Measurements from ENCODE around the gene DYRK1A. TPM values are rescaled to one million over a fixed set of nuclear protein-coding genes. Genes with fewer than 3 reads are reported as not detected.
A peak's percentile ranks its signal among the peaks of the same experiment; 100 is the strongest.
"Not testable (repeated sequence)": the region's sequence is repeated elsewhere in the genome, so short reads cannot be mapped to it uniquely, and the experiment has no call there.

DYRK1A gene
- total RNA-seq, 2 donors from 2014 or later, result 55.6 to 59.9 TPM

DNA sequence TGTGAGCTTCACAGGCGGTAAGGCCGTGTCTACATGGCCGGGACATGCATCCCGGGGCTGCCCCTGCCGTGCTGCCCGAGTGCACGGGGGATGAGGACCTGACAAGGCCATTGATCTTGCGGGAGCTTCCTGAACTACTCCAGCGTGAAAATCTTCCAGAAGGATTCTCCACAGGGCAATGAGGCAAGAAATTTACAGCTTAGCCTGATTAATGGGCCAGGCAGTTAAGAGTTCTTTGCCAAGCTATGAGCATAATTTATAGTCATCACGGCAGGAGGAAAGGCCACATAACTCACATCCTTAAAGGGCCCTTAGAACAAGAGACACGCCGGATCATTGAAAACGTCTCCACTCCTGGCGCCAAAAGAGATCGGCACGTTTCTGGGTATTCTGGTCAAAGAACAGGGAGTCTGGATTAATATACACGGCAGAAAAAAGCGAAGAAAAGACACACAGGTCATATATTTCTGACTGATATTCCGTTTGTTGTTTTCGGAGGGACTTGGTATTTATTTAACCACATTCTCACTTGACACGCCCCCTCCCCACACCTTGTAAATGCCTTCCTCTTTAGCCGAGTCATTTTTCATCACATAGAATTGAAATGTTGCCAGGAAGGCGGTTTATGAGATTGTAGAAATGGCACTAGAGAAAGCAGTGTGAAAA is 180.5 kb downstream of the DYRK1A start:
- Mint-ChIP-seq H3K9me3 (peaks cover 10% of the 10 kb centered on the region), H3K4me1 (no peaks in the 10 kb centered on the region), H3K36me3 (ENCODE audit: low read depth) (no peaks in the 10 kb centered on the region), H3K27me3 (peaks cover 22% of the 10 kb centered on the region), H3K4me3 (no peak overlapping the region), H3K27ac (no peak overlapping the region)
- no peak for ATAC-seq (replicated peaks)

DNA sequence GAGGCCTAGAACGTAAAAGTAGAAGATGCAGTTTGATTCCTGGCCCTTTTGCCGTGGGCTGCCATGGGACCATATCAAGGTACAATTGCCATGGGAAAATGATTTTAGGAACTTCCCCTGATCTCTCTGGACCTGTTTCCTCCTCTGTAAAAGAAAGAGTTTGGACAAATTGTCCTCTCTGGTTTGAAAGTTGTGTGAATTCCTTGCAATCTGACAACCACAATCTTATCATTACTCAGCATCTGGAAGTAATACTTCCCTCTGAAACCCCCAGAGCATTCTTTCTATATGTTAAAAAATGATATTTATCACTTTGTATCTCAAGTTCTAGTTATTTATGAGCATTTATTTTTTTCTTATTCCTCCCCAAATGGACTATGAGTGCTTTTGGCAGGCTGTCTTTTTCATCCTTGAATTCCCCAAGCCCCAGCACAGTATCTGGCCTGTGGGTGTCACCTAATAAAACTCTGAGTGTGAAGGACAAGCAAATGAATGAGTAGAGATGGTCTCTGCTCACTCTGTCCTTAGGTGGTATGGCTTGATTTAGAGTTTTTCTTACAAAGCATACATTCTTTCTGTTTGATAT is 181.1 kb downstream of the DYRK1A start:
- no peak for ATAC-seq (replicated peaks)
- H3K36me3 Mint-ChIP-seq (ENCODE audit: low read depth), result no peaks in the 10 kb centered on the region
- no peak overlapping the region for H3K27ac Mint-ChIP-seq
- peaks cover 4% of the 10 kb centered on the region for H3K9me3 Mint-ChIP-seq
- no peak overlapping the region for H3K4me3 Mint-ChIP-seq
- H3K4me1 Mint-ChIP-seq, result no peaks in the 10 kb centered on the region
- peaks cover 17% of the 10 kb centered on the region for H3K27me3 Mint-ChIP-seq

DNA sequence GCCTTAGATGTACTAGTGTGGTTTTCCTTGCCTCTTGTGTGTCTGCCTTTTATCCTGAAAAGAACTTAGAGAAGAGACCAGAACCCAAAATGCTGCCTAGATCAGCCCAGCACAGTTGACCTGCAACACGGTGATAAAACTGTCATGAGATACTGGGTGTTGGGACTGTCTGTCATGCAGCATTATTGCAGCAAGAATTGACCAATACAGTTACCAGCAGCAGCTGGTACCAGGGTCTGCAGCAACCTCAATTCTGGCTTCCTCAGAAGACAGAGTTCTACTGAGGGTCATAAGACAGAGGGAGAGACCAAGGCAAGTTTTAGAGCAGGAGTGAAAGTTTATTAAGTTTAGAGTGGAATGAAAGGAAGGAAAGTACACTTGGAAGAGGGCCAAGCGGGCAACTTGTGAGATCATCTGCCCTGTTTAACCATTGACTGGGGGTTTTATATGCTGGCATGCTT is 182.0 kb downstream of the DYRK1A start:
- Mint-ChIP-seq H3K27me3 (peaks cover 17% of the 10 kb centered on the region), H3K4me1 (no peaks in the 10 kb centered on the region), H3K4me3 (no peak overlapping the region)

DNA sequence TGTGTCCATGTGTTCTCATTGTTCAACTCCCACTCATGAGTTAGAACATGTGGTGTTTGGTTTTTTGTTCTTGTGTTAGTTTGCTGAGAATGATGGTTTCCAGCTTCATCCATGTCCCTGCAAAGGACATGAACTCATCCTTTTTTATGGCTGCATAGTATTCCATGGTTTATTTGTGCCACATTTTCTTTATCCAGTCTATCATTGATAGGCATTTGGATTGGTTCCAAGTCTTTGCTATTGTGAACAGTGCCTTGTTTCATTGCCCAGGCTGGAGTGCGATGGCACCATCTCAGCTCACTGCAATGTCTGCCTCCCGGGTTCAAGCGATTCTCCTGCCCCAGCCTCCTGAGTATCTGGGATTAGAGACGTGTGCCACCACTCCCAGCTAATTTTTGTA is 183.2 kb downstream of the DYRK1A start:
- not testable (repeated sequence) for H3K4me3 Mint-ChIP-seq; H3K27ac Mint-ChIP-seq; H3K4me1 Mint-ChIP-seq; H3K36me3 Mint-ChIP-seq (ENCODE audit: low read depth); ATAC-seq (replicated peaks); H3K9me3 Mint-ChIP-seq
- peaks cover 17% of the 10 kb centered on the region for H3K27me3 Mint-ChIP-seq

More for the DNA sequence above, 182.0 kb downstream of the DYRK1A start:
- ATAC-seq (replicated peaks), result no peak
- Mint-ChIP-seq H3K27ac (no peak overlapping the region), H3K36me3 (ENCODE audit: low read depth) (no peaks in the 10 kb centered on the region), H3K9me3 (no peaks in the 10 kb centered on the region)

DNA sequence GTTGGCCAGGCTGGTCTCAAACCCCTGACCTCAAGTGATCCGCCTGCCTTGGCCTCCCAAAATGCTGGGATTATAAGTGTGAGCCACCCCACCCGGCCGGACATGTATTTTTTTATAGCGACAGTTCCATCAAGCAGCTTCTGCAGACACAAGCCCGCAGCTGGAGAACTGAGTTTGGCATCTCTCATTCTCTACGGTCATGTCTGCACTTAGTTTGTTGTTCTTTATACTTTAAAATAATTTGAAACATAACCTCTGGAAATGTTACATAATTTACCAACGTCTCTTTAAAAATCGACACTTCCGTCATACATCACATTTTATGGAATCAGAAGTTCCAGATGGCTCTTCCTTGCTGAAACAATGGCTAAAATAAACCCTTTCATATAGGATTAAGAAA is 183.6 kb downstream of the DYRK1A start:
- Mint-ChIP-seq H3K4me3 (no peak overlapping the region), H3K27me3 (peaks cover 17% of the 10 kb centered on the region), H3K27ac (no peak overlapping the region), H3K36me3 (ENCODE audit: low read depth) (no peaks in the 10 kb centered on the region), H3K4me1 (no peaks in the 10 kb centered on the region), H3K9me3 (no peaks in the 10 kb centered on the region)
- ATAC-seq (replicated peaks), result no peak

DNA sequence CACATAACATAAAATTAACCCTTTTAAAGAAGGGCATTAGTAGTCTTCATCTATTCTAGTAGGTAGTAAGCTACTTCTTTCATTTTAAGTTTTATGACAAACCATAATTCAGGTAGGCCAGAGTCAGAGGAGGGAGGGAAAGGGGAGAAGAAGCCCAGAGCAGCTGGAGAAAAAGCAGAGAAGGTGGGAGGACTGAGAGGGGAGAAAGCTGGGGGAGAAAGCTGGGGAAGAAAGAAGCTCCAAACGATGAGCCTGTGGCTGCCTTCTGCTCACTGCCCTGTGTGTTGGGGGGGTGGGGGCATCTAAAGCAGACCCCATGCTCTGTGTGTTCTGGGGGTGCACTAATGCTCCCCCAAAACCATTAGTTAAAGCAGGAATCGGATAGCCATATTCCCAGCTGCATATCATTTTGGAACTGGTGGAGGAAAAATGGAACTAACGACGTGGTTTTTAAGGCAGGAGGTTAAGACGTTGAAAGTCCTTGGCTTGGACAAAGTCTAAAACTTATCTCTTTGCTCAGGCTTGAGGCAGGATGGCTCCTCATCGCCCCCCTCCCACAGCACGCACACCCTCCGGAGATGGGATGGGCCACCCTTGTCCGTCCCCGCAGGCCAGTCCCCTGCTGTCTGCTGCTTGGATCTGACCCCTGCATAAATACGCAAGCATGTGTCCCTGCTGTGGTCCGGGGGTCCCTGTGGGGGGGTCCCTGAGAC is 184.2 kb downstream of the DYRK1A start:
- Mint-ChIP-seq H3K4me1 (no peaks in the 10 kb centered on the region), H3K9me3 (no peaks in the 10 kb centered on the region), H3K27ac (no peak overlapping the region), H3K4me3 (no peak overlapping the region), H3K27me3 (peaks cover 19% of the 10 kb centered on the region), H3K36me3 (ENCODE audit: low read depth) (no peaks in the 10 kb centered on the region)
- no peak for ATAC-seq (replicated peaks)

DNA sequence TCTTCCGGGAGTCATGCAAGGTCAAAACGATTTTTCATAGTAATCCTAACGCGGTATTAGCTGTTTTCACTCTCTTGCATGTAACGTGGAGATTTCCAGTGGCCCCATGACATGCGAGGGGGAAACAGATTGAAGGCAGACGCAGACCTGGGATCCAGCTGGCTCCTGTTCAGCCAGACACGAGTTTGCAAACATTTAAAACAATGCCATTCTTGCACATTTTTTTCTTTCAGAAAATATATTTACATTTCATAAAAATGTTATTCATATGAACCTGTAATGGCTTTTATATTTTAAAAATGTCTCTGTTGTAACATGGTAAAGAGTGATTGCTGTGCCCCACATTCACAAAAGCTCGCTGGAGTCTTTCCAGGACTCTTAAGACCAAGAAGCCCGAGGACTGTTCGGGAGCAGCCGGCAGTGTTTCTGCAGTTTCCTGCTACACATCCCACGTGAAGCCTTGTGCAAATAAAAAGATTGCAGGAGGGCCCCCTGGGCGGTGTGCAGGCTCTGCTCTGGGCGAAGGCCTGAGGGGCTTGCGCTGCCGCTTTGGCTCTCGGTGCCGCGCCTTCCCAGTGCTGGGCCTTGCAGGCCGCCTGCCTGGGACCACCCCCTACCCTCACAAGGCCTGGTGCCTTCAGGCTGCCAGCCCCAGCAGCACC is 184.9 kb downstream of the DYRK1A start:
- Mint-ChIP-seq H3K27me3 (peaks cover 18% of the 10 kb centered on the region), H3K4me3 (no peak overlapping the region), H3K4me1 (no peaks in the 10 kb centered on the region), H3K36me3 (ENCODE audit: low read depth) (no peaks in the 10 kb centered on the region), H3K27ac (no peak overlapping the region), H3K9me3 (no peaks in the 10 kb centered on the region)
- no peak for ATAC-seq (replicated peaks)

DNA sequence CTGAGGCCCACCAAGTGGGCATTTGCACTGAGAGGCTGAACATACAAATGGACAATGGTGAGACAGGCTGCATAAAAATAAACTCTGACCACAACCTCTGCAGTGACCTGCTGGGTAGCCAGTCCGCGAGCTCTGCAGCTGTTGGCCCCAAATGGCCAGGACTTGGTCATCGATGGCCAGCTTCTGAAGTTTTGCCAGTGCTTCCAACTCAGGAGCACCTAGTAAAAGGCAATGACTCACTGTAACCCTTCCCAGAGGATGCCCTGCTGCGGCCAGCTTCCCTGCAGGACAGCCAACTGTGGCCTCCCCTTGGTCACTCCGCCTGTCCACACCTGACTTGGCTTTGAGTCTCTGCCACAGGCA is 185.4 kb downstream of the DYRK1A start:
- H3K27ac Mint-ChIP-seq, result no peak overlapping the region
- no peaks in the 10 kb centered on the region for H3K4me1 Mint-ChIP-seq
- no peaks in the 10 kb centered on the region for H3K9me3 Mint-ChIP-seq
- H3K36me3 Mint-ChIP-seq (ENCODE audit: low read depth), result no peaks in the 10 kb centered on the region
- H3K4me3 Mint-ChIP-seq, result no peak overlapping the region
- peaks cover 13% of the 10 kb centered on the region for H3K27me3 Mint-ChIP-seq
- ATAC-seq (replicated peaks), result no peak

DNA sequence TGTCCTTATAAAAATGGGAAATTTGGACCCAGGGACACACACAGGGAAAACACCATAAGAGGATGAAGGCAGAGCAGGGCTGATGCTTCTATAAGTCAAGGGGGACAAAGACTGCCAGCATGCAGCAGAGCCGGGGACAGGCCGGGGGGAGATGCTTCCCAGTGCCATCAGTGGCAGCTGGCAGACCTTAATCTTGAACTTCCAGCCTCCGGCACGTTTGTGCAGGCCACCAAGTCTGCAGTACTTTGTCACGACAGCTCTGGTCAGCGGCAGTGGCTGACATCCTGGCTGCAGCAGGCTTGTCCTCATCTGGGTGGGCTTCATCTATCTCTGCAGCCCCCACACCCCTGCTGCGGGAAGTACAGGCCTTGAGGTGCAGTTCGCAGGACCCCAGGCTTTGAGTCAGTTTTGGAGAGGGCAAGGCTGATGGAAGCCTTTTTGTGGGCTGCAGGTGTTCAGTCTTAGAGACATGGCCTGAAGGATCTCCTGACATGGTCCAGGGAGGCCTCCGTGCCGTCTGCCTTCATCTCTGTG is 186.0 kb downstream of the DYRK1A start:
- ATAC-seq (replicated peaks), result no peak

DNA sequence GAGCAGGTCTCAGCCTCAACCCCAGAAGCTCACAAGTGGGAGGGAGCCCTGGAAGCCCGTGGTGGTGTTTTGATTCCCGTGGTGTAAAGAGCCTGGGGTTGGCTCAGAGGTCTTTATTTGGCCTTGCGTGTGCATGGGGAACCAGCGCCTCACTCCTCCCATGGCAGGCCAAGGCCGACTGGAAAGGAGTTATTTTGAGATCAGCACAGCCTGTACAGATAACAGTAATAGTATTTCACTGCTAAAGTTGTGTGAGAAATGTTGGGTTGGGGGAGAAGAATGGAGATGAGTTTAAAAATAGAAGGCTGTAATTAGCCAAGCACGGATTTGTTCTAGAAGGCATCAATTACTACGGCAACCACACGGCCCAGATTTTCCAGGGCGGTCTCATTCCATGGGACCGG is 186.5 kb downstream of the DYRK1A start:
- Mint-ChIP-seq H3K36me3 (ENCODE audit: low read depth) (no peaks in the 10 kb centered on the region), H3K4me3 (no peak overlapping the region), H3K27me3 (peaks cover 7% of the 10 kb centered on the region), H3K9me3 (no peaks in the 10 kb centered on the region), H3K27ac (no peak overlapping the region), H3K4me1 (no peaks in the 10 kb centered on the region)
- ATAC-seq (replicated peaks), result no peak

More for the DNA sequence above, 186.0 kb downstream of the DYRK1A start:
- peaks cover 7% of the 10 kb centered on the region for H3K27me3 Mint-ChIP-seq
- no peaks in the 10 kb centered on the region for H3K36me3 Mint-ChIP-seq (ENCODE audit: low read depth)
- H3K27ac Mint-ChIP-seq, result no peak overlapping the region
- no peak overlapping the region for H3K4me3 Mint-ChIP-seq
- no peaks in the 10 kb centered on the region for H3K9me3 Mint-ChIP-seq
- H3K4me1 Mint-ChIP-seq, result no peaks in the 10 kb centered on the region

DNA sequence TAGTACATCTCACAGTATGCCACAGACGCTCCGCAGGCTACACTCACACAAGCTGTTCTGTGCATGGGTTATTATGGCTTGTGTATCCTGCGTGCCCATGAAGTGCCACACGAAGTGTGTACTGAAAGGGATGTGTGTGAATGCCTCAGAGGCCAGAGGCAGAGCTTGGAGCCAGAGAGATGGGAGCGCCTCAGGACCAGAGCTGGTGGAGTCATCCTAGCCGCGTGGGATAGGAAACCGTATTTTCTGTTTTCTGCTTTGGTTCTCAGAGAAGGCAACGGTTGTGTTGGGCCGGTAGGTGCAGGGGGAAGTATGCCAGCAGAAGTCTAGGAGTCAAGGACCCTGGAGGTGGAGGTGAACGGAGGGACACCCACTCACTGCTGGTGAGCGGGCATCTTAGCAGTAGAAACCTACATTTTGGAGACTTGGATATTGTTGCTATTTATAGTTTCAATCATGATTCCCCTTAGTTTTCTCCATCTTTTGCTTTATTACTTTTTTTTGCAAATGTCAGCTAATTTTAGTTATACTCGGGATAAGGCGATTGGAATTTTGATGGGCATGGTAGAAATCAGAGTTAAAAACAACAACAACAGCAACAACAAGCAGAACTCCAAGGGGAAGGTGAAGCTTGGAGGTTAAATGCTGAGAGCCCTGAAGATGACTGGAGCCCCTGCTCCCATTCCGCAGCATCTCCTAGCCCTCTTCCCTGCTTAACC is 188.2 kb downstream of the DYRK1A start:
- Mint-ChIP-seq H3K27me3 (peaks cover 11% of the 10 kb centered on the region), H3K4me1 (no peaks in the 10 kb centered on the region), H3K27ac (no peak overlapping the region), H3K36me3 (ENCODE audit: low read depth) (no peaks in the 10 kb centered on the region), H3K9me3 (no peaks in the 10 kb centered on the region), H3K4me3 (no peak overlapping the region)
- no peak for ATAC-seq (replicated peaks)

DNA sequence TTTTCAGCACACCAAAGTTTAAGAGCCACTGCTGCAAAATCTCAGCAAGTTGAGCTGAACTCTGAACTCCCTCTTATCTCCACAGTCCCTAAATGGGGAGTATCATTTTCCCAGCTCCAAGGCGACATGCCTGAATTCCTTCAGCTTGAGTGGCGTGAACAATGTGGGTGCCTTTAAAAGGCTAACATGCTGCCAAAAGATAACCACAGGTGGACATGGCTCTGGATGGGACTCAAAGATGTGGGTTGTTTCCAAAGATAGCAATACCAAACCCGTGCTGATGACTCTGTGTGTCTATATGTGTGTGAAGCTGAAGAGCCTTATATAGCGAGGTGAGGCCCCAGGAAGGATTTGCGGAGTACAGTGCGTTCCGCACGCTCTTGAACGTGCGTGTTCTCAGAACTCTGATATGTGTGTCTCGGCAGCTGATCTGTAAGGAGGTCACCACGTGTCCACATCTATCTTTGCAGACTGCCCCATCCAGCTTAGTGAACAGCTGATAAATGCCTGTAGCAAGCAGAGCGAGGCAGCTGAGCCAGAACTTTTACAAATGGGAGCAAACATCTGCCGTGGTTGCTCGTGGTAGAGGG is 189.2 kb downstream of the DYRK1A start:
- Mint-ChIP-seq H3K27ac (no peak overlapping the region), H3K4me3 (no peak overlapping the region), H3K36me3 (ENCODE audit: low read depth) (no peaks in the 10 kb centered on the region), H3K27me3 (peaks cover 8% of the 10 kb centered on the region), H3K4me1 (no peaks in the 10 kb centered on the region), H3K9me3 (no peaks in the 10 kb centered on the region)
- ATAC-seq (replicated peaks), result no peak

DNA sequence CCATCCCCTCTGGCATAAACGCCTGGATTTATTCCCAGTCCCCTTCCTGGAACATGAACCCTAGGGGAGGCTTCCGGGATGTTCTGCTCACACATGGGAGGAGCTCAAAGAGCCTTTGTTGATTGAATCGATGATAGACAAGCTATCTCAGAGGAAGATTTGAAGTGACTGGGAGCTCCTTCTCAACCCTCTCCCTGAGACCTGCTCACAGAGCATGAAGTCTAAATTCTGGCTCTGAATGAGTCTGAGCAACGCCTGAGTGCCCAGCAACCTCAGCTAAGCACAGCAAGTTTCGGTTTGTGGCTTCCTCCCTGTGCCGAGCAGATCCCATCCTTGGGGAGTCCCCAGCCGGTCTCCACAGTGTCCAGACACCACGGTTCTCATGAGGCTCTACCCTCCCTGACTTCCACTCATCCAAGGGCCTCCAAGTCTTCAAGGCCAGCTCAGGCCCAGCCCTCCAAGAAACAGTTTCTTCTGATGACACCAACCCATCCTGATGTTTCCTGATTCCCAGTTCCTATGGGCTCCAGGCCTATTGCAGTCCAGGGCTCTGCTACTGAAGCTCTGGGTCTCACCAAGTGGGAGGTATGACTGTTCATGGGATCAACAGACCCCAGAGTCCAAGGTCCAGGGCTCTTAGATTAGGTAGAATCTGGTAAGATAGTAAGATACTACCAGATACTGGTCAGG is 190.8 kb downstream of the DYRK1A start:
- no peaks in the 10 kb centered on the region for H3K36me3 Mint-ChIP-seq (ENCODE audit: low read depth)
- H3K4me3 Mint-ChIP-seq, result no peak overlapping the region
- H3K4me1 Mint-ChIP-seq, result no peaks in the 10 kb centered on the region
- peaks cover 8% of the 10 kb centered on the region for H3K27me3 Mint-ChIP-seq
- no peaks in the 10 kb centered on the region for H3K9me3 Mint-ChIP-seq
- no peak overlapping the region for H3K27ac Mint-ChIP-seq
- peak; percentile 44 for ATAC-seq (replicated peaks)

Measured in activated T-helper 17 cell treated with anti-CD3 and anti-CD28 coated beads, Interleukin-2, amount 50 U/mL, for 72 hours (primary cell).